Gastrocnemius medialis (tissue), 4 donors: Measurements from ENCODE around the gene BSCL2.

ENCODE experiments used
- CTCF ChIP-seq, 5 experiments: fragments of 450-650 bp in 3 of 5; fragments of 200-600 bp in 2 of 5; sonication (generic) in 2 of 5; IDR thresholded peaks in 4 of 5; conservative IDR thresholded peaks in 1 of 5; 1 replicate in 4 of 5; 2 replicates in 1 of 5; pipeline ENCODE4 v1.5.1; 2016 to 2019; ENCODE audit warnings: antibody characterized with exemption in 5 of 5, mild to moderate bottlenecking in 3 of 5, moderate library complexity in 3 of 5
- POLR2A ChIP-seq, 2 donors: fragments of 450-650 bp; IDR thresholded peaks; one replicate each; pipeline ENCODE4 v1.6.1; 2017; ENCODE audit warnings: antibody characterized with exemption in 2 of 2, mild to moderate bottlenecking in 2 of 2, moderate library complexity in 2 of 2

- TF ChIP-seq CTCF (IDR thresholded peaks at IDR 0.05 in 4 of 5, conservative IDR thresholded peaks at IDR 0.05 in 1 of 5) (no peak), POLR2A (IDR thresholded peaks at IDR 0.05) (peak; percentile 46 to 66)
These were observed 17.6 kb downstream of the BSCL2 start, which contains the start of gene LRRN4CL for GRCh38 chr11:62689421-62690183.
